ENCODE results near the gene PFDN2.

Gene PFDN2, protein sequence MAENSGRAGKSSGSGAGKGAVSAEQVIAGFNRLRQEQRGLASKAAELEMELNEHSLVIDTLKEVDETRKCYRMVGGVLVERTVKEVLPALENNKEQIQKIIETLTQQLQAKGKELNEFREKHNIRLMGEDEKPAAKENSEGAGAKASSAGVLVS

DNA sequence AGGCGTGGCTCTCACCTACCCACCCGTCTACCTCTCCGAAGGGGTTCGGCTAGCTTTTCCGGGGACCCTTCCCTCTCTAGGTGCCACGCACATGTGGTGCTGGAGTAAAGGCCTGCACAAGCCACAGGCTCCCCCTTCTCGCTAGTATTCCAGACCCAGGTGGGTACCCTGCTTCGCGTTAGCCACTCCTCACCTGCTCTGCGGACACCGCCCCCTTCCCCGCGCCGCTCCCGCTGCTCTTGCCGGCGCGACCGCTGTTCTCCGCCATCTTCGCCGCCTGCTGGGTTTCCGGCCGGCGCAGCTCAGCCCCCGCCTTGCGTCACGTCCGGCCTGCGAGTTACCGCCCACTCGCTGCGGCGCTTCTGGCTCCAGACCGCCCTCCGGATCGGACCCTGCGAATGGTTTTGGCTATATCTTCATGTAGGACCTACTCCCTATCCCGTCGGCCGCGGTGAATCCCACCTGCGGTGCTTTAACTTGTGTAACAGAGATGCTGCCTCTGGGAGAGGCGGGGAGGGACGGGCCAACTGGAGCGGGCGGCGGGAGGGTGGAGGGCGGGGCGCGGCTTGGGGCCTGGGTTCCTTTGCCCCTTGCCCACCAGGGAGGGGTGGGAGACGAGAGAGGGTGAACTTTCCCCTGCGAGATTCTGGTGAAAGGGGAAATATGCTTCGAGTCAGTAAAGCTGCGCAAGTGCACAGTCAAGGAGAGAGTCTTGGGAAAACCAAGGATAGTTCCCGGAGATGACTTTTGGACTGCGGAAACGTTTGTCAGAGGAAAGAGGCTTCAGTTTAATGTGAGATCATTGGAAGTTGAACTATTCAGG, at the start of gene PFDN2, which contains the start of gene NIT1:
Gene PFDN2 (minus strand): TSS at position 279 of the 823 bp plus-strand sequence. CDS start 11 bp downstream, at position 268.
Gene NIT1 (plus strand): TSS at position 347 of the 823 bp plus-strand sequence. CDS start 72 bp downstream, at position 419.
- peak; percentile 86 for DNase-seq

DNA sequence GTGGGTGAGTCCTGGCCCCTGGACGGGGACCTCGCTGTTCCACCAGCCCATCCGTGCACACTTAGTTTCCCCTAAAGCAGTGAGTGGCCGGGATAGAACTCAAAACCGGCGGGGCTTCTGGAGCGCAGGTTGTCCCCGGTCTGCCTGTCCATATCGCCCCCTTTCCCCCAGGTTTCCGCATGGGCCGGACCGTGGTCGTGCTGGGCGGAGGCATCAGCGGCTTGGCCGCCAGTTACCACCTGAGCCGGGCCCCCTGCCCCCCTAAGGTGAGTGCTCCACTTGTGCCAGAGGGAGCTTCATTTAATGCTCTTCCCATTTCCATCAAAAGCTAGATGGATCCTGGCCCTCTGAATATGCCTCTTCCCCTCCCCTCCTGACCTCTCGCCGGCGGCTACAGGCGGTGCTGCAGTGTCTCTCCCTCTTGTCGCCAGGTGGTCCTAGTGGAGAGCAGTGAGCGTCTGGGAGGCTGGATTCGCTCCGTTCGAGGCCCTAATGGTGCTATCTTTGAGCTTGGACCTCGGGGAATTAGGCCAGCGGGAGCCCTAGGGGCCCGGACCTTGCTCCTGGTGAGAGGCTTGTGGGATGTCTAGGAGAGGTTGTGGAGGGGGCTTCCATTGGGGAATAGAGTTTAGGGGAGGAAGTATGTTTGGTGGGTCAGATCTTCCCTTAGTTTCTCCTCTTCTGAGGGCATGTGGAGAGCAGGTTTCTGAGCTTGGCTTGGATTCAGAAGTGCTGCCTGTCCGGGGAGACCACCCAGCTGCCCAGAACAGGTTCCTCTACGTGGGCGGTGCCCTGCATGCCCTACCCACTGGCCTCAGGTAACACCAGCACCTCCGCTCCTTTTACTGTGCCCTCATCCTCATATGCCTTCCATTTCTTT, 49.1 kb upstream of the PFDN2 start:
- DNase-seq: peak; percentile 52

DNA sequence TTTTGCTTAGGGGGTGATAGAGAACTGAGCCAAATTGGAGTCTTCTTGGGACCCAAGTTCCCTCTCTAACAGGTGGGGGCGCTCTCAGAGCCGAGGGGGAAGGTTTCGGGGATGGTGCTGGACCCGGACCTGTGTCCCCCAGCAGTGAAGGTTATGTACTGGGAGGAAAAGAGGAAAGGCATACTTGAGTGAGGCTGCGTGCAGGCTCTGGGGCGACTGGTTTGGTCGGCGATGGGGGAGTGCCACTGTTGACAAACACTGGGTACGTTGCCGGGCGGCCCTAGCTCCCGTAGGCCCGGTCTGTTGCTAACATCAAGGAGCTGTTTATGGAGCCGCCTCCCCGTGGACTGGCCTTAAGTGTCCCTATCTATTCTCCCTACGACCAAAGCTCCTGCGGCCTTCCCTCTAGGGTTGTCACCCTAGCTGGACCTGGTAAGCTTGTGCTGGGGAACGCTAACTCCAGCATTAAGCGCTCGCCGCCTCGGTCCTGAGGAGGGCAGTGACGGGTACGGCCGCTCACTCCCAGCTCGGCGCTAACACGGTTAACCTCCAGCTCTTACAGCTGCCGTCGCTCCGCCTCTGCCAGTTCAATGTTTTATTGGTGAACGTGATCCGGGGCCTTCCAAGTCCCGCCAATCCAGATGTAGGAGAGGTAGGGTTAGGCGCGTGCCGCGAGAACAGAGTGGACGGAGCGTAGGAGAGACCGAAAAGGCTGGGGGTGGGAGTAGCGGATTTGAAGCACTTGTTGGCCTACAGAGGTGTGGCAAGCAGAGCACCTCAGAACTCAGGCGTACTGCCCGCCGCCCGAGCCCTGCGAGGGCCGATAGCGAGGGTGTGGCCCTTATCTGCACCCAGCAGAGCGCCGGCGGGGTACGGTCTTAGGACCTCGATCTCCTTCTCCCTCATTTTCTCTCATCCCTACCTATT, 48.2 kb upstream of the PFDN2 start, which contains the start of gene PPOX:
Gene PPOX (plus strand): TSS at position 685 of the 927 bp plus-strand sequence. CDS start 422 bp downstream, outside the sequence.
- DNase-seq: peak; percentile 97

DNA sequence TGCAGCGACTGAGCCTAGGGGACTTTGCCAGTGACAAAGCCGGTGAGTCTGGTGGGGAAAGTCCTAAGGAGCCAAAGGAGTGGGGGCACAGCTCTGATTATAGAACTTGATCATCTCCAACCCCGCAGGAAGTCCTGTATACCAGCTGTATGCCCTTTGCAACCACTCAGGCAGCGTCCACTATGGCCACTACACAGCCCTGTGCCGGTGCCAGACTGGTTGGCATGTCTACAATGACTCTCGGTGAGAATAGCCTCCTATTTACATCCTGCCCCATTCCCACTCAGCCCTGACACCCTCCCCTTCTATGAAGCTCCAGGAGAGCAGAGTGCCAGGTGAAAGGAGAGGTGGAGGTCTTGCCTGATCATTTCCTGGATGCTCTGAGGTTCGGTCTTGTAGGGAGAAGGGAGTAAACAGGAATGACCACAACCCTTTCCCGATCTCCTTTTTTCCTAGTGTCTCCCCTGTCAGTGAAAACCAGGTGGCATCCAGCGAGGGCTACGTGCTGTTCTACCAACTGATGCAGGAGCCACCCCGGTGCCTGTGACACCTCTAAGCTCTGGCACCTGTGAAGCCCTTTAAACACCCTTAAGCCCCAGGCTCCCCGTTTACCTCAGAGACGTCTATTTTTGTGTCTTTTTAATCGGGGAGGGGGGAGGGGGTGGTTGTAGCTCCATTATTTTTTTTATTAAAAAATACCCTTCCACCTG, 47.2 kb upstream of the PFDN2 start:
- no peak for DNase-seq

DNA sequence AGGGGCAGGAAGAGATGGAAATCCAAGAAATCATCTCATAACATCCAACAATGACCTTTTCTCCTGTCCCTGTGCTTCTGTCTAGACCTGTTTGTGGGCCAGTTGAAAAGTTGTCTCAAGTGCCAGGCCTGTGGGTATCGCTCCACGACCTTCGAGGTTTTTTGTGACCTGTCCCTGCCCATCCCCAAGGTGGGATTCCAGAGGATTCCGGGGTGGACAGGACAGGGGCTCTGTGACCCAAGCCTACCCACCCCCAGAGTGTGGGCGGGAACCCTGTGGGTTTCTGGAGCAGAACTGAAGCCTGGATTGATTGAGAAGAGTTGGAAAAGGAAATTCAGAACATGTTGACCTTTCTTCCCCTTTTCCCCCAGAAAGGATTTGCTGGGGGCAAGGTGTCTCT, 46.0 kb upstream of the PFDN2 start:
- DNase-seq: no peak

DNA sequence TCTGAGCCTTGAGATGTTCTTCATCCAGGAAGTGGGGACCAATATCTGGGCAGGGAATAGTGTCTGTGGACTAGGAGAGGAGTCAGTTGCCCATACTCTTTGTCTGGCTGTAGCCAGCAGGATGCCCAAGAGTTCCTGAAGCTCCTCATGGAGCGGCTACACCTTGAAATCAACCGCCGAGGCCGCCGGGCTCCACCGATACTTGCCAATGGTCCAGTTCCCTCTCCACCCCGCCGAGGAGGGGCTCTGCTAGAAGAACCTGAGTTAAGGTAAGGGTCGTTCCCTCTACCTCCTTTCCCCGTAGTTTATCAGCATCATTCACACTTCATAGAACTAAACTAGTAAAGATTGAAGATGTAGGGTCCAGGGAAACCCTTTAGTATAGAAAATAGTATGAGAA, 45.0 kb upstream of the PFDN2 start:
- DNase-seq: no peak

DNA sequence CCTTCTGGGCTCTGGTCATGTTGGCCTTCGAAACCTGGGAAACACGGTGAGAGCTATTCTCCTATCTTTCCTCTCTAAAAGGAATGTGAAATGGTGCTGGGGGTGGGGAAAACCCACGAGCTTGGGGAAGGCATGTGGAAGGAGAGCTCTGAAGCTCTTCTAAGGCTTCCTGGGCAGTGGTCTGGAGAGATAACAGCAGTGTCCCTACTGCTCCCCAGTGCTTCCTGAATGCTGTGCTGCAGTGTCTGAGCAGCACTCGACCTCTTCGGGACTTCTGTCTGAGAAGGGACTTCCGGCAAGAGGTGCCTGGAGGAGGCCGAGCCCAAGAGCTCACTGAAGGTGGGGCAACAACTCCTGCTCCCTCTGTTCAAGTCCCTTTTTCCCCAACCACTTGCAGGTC, 44.2 kb upstream of the PFDN2 start:
- DNase-seq: no peak

DNA sequence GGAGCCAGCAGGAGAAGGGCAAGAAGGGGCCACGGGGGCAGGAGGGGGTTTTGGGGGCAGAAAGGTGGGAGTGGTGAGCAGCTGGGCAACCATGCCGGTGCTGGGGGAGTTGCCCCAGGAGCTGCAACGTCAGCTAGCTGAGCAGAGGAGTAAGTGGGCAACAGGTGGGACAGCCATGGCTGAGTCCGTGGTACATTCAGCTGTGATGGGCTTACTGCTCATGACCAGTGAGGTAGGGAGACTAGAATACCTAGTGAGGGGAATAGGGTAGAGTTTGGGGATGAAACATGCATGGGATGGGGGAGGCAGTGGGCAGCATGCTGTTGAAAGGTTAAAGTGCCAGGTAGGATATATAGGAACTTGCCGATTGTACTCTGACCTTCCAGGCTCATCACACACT, 43.8 kb upstream of the PFDN2 start:
- DNase-seq: no peak

DNA sequence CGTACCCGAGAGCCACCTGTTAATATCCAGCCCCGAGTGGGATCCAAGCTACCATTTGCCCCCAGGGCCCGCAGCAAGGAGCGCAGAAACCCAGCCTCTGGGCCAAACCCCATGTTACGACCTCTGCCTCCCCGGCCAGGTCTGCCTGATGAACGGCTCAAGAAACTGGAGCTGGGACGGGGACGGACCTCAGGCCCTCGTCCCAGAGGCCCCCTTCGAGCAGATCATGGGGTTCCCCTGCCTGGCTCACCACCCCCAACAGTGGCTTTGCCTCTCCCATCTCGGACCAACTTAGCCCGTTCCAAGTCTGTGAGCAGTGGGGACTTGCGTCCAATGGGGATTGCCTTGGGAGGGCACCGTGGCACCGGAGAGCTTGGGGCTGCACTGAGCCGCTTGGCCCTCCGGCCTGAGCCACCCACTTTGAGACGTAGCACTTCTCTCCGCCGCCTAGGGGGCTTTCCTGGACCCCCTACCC, 42.9 kb upstream of the PFDN2 start:
- no peak for DNase-seq

DNA sequence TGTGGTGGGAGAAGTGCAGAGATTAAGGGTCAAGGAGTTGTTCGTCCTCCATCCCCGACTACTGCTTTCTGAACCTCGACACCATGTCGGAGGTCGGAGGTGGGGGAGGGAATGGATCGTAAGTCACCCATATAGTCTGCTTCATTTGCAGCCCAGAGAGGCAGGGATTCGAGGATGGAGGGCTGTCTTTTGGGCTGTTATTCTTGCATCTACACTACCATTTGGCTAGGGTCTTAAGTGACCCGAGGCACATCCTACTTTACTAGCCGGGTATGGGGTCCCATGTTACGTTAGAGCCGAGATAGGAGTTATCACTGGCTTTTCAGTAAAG, 42.0 kb upstream of the PFDN2 start:
- DNase-seq: no peak

DNA sequence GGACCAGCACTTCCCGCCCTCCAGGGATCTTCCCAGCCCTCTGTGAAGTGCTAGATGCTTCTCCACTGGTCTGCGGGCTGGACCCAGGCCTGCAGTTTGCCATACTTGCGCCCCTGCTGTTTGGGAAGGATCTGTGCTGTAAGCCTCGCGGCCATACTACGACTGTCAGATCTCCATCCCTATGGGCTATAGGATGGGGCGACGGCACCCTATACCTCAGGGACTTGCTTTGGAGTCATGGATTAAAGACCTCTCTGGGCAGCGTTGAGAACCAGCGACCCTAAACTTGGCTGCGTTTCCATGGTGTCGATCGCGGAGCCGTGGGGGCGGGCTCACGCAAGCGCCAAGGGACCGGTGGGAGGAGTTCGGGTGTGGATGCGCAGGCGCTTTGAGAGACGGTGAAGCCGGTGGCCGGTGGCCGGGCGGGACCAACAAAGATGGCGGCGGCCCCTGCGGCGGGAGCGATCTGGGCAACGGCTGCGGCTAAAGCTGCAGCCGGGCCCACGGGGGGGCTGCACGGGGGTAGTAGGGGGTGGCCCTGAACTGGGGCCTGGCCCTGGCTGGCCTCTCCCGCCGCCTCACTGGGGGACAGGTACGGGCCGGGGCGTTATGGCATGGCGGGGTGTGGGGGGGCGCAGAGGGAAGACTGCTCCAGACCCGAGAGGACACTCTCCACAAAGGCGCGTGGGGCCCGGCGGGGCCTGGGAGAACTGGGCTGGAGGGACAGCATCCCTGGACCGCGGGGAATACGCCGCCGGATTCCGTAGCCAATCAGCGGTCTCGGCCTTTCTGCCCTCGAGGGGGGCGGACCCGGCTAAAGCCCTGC, 41.5 kb upstream of the PFDN2 start, which contains the start of gene USP21:
Gene USP21 (plus strand): TSS at position 414 of the 826 bp plus-strand sequence. CDS start 1,141 bp downstream, outside the sequence.
- peak; percentile 92 for DNase-seq

DNA sequence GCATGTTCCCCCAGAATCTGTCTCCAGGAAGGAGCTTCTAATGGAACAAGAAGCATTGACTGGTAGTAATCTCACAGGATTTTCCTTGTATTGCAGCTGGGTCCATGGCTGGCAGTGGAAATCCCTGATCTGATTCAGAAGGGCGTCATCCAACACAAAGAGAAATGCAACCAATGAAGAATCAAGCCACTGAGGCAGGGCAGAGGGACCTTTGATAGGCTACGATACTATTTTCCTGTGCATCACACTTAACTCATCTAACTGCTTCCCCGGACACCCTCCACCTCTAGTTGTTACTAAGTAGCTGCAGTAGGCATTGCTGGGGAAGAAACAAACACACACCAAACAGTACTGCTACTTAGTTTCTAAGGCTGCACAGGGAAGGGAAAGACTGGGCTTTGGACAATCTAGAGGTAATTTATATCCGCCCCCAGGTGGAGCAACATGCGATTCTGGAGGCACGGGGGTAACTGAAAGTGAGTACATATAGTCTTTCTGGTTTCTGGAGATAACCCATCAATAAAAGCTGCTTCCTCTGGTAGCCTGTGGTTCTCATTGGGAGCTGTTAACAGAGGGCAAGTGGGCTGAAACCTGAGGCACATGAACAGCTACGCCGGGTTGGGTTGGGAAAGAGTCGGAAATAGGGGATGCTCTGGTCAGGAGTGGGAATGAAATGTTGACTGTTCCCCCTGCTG, 40.6 kb upstream of the PFDN2 start:
- no peak for DNase-seq

DNA sequence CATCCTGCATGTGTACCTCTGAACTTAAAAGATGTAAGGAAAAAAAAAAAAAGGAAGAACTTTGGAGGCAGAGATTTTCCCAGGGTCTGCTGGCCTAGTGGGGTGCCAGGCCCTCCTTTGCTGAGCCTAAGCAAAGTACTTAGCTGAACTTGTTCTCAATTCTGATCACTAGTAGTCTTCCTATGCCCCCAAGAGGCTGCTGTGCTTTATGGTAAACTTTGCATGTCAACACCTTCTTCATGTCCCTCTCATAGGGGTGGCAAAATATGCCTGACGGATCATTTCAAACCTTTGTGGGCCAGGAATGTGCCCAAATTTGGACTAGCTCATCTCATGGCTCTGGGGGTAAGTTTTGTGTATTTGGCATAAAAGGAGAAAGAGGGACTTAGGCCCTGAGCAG, 40.0 kb upstream of the PFDN2 start:
- DNase-seq: no peak

DNA sequence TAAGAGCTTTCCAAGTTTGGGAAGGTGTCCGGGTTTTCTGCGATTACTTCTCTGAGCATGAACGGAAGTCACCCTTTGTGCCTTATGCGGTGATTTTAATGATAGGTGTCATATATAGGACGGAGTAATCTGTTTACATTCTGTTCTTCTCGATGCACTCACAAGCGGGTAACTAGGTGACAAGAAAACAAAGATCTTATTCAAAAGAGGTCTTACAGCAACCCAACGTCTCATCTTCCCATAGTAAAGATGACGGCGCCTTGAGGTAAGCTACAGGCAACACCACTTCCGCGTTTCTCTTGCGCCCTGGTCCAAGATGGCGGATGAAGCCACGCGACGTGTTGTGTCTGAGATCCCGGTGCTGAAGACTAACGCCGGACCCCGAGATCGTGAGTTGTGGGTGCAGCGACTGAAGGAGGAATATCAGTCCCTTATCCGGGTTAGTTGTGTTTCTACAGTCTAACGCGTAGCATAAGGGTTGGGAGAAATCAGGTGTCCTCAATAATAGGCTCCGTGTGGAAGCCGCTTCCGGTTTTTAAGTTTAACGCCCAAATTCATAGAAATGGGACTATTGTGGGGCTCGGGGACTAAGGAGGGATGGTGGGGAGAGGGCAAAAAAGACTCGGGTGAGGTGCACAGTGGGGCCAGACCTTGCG, 36.0 kb upstream of the PFDN2 start, which contains the start of gene UFC1:
Gene UFC1 (plus strand): TSS at position 297 of the 656 bp plus-strand sequence. CDS start 20 bp downstream, at position 317.
- DNase-seq: peak; percentile 90

DNA sequence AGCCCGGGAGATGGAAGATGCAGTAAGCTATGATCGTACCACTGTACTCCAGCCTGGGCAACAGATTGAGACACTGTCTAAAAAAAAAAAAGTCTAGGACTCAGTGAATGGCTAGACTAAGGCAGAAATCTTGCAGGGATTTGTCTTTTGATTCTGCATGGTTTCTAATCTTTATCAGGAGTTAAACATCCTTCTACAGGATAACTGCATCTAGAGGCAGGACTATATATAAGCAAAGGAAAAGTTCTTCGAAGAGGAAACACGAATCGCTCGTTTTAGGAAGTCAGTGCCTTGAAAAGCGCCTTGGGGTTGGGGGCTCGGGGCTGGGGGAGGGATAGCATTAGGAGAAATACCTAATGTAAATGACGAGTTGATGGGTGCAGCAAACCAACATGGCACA, 35.3 kb upstream of the PFDN2 start:
- no peak for DNase-seq

DNA sequence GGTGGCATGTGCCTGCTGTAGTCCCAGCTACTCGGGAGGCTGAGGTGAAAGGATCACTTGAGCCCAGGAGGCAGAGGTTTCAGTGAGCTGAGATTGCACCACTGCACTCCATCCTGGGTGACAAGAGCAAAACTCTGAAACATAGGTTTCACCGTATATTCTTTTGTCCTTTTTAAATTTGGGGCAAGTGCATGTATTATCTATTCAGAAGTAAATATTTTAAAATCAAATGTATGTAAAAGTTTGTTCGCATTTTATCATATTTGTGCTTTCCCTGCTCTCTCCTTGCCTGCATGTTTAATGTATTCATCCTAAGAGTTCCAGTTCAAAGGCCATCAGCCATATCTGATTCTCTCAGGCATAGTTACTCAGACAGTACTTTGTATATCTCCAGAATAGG, 28.0 kb upstream of the PFDN2 start:
- no peak for DNase-seq

DNA sequence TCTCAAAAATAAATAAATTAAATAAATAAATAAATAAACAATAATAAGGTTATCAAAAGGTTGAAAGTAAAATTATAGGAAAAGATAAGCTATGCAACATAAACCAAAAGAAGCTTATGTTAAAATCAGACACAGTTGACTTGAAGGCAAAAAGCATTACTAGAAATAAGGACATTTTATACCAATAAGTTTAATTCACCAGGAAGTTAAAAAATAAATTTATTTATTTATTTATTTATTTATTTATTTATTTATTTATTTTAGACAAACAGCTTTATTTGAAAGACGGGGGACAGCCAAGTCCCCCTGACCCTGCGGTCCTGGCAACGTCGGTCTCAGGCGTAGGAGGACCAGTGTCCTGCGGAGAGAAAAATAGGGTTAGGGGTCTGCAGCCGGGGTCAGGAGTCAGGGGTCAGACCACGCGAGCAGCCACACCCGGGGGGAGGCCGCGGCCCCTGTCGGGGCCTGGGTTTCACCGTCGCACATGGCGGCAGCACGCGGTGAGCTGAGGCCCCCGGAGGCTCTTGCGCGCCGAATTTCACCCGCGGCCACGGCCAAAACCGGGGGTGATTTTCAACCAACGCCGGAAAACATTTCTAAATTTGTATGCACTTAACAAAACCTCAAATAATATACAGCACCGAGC, 23.0 kb upstream of the PFDN2 start:
- DNase-seq: no peak

DNA sequence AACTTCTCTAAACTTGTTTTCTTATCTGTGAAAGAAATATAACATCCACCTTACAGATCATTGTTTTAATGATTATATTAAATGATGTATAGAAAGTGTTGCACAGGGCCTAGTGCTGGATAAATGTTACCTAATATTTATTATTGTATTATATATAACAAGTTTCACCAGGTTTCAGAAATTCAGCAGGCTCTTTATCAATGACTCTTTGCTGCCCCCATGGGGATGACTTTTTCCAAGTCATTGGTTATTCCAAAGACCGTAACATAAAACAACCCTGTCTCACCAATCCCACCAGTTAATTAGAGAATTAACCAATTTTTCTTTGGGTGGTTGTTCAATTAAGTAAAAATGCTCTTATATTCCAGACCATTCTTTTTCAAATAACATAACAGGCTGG, 21.9 kb upstream of the PFDN2 start:
- DNase-seq: peak; percentile 29

DNA sequence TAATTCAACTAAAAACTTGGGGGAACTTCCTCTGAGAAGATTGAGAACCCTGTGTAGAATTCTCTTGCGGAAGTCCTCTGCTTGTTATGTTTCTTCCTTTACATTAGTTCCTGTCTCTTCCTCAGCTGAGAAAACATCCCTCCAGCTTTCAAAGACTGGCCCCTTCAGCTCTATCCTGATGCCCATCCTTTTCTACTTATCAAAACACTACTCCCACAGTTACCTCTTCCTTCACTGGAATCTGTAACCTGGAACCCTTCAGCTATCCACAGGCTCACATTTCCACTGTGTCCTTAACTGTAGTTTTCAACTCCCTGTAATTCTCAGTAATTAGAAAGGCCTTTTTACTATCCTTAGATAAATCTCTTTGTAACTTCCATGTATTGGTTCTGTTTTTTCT, 20.6 kb upstream of the PFDN2 start:
- no peak for DNase-seq

Measured in NCI-H146 (cell line).